Activated B cell treated with CpG ODN at 0.5 μM for 24 hours (primary cell): ENCODE data around the gene KLK3. TPM values are rescaled to one million over a fixed set of nuclear protein-coding genes. Genes with fewer than 3 reads are reported as not detected.

Experiments used
- ATAC-seq: fragments of 200-7000 bp; cut with Tn5 transposase; one replicate; pipeline ENCODE4 v1.10.0; 2021; ENCODE audit warnings: low read depth, mild to moderate bottlenecking, moderate library complexity
- CTCF ChIA-PET: fragments of 350-600 bp; sonication (Branson Sonifier 250); formaldehyde crosslinking; loops from one replicate; lab custom pipeline; 2021; ENCODE audit warnings: antibody characterized with exemption; lab: Charles Lee
- POLR2A ChIA-PET: fragments of 350-600 bp; sonication (Branson Sonifier 250); formaldehyde crosslinking; loops from one replicate; lab custom pipeline; 2021; ENCODE audit warnings: antibody characterized with exemption; lab: Charles Lee
- DNase-seq: peaks from one replicate; pipeline ENCODE4 v3.0.0; 2022
- H3K27ac Mint-ChIP-seq: one replicate; pipeline ENCODE4 v1.8.0; 2020; ENCODE audit warnings: mixed read lengths
- H3K27me3 Mint-ChIP-seq: one replicate; pipeline ENCODE4 v1.8.0; 2021; ENCODE audit warnings: mixed read lengths
- H3K36me3 Mint-ChIP-seq: one replicate; pipeline ENCODE4 v1.8.0; 2021; ENCODE audit warnings: low read depth, mixed read lengths
- H3K4me1 Mint-ChIP-seq: one replicate; pipeline ENCODE4 v1.8.0; 2021; ENCODE audit warnings: mixed read lengths
- H3K4me3 Mint-ChIP-seq: one replicate; pipeline ENCODE4 v1.8.0; 2020; ENCODE audit warnings: mild to moderate bottlenecking, mixed read lengths
- H3K9me3 Mint-ChIP-seq: one replicate; pipeline ENCODE4 v1.8.0; 2020; ENCODE audit warnings: mixed read lengths
- intact Hi-C: fragments of 100-400 bp; cut with micrococcal nuclease; formaldehyde crosslinking; loops from one replicate; pipeline ENCODE4 v1.15.1; 2024
- total RNA-seq: library from RNA; stranded (reverse); gene quantifications from 2 replicates; pipeline ENCODE4 v1.2.3, GENCODE V29; 2022
- TF ChIP-seq, protein P1 (sequence below): fragments of 200-600 bp; IDR thresholded peaks from one replicate; pipeline ENCODE4 v1.8.0; 2022; ENCODE audit warnings: antibody characterized with exemption, mild to moderate bottlenecking

The KLK3 gene
- total RNA-seq, 1 donor from 2014 or later, result not detected

DNA sequence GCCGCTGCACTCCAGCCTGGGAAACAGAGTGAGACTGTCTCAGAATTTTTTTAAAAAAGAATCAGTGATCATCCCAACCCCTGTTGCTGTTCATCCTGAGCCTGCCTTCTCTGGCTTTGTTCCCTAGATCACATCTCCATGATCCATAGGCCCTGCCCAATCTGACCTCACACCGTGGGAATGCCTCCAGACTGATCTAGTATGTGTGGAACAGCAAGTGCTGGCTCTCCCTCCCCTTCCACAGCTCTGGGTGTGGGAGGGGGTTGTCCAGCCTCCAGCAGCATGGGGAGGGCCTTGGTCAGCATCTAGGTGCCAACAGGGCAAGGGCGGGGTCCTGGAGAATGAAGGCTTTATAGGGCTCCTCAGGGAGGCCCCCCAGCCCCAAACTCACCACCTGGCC, 18.3 kb downstream of the KLK3 start, which contains the start of gene KLK2:
Gene KLK2, plus strand, starts transcription at position 384 of the 400 bp plus-strand sequence. CDS start 35 bp downstream, outside the sequence.
- H3K4me3 Mint-ChIP-seq, result no peak within 1 kb of the TSS
- intact Hi-C loops, result no loop called here
- H3K9me3 Mint-ChIP-seq, result no peaks in the 10 kb centered on the region
- no peak within 1 kb of the TSS for H3K27ac Mint-ChIP-seq
- DNase-seq (no peak), ATAC-seq (no peak)
- H3K27me3 Mint-ChIP-seq, result peaks cover 22% of the 10 kb centered on the region
- H3K4me1 Mint-ChIP-seq, result no peaks in the 10 kb centered on the region
- no peaks in the 10 kb centered on the region for H3K36me3 Mint-ChIP-seq
- TF ChIP-seq, protein P1, sequence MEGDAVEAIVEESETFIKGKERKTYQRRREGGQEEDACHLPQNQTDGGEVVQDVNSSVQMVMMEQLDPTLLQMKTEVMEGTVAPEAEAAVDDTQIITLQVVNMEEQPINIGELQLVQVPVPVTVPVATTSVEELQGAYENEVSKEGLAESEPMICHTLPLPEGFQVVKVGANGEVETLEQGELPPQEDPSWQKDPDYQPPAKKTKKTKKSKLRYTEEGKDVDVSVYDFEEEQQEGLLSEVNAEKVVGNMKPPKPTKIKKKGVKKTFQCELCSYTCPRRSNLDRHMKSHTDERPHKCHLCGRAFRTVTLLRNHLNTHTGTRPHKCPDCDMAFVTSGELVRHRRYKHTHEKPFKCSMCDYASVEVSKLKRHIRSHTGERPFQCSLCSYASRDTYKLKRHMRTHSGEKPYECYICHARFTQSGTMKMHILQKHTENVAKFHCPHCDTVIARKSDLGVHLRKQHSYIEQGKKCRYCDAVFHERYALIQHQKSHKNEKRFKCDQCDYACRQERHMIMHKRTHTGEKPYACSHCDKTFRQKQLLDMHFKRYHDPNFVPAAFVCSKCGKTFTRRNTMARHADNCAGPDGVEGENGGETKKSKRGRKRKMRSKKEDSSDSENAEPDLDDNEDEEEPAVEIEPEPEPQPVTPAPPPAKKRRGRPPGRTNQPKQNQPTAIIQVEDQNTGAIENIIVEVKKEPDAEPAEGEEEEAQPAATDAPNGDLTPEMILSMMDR, result no peak
- ChIA-PET CTCF (no interaction called here), POLR2A (no interaction called here)

DNA sequence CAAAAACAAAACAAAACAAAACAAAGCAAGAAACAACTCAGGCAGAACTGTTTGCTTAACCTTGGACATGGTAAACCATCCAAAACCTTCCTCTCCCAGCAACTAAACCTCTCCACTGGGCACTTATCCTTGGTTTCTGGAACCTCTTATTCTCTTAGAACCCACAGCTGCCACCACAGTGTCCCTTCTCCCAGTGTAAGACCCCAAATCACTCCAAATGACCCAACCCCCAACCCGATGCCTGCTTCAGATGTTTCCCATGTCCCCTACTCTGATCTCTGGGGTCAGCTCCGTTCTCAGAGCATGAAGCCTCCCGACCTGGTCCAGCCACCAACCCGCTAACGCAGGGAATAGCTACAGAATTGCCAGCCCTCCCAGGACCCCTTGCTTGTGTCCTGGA, 19.5 kb downstream of the KLK3 start:
- CTCF ChIA-PET, result no interaction called here

DNA sequence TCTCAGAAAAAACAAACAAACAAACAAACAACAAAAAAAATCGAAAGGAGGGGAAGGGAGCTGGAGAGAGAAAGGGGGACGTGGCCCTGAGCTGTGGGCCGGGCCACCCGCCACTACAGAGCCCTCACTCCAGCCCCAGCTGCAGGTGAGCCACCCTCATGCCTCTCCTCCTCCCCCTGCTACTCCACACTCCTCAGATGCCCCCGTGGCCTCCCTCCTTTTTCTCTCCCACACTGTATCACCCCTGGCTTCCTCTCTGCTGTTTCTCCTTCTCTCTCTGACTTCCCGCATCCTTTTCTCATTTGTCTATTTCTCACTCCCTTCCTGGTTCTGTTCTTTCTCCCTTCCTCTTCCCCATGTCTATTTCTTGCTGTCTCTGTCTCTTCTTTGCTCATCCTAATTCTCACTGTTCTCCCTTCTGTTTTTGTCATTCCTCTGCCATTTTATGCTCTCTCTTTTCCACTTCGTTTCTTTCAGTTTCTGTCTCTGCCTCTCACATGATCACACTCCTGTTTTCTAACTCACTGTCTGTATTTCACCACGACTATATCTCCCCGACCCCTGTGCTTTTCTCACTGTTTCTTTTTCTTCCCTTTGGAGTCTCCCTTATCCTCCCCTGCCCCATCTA, 21.2 kb downstream of the KLK3 start:
- Mint-ChIP-seq H3K27ac (no peak overlapping the region), H3K9me3 (no peaks in the 10 kb centered on the region), H3K27me3 (peaks cover 17% of the 10 kb centered on the region), H3K4me1 (no peaks in the 10 kb centered on the region), H3K36me3 (no peaks in the 10 kb centered on the region), H3K4me3 (no peak overlapping the region)
- DNase-seq (no peak), ATAC-seq (no peak)
- TF ChIP-seq, protein P1, result no peak
- intact Hi-C loops, result no loop called here
- ChIA-PET CTCF (no interaction called here), POLR2A (no interaction called here)

More for the DNA sequence above, 19.5 kb downstream of the KLK3 start:
- Mint-ChIP-seq H3K36me3 (no peaks in the 10 kb centered on the region), H3K9me3 (no peaks in the 10 kb centered on the region), H3K4me1 (no peaks in the 10 kb centered on the region), H3K4me3 (no peak overlapping the region), H3K27me3 (peaks cover 22% of the 10 kb centered on the region), H3K27ac (no peak overlapping the region)
- POLR2A ChIA-PET, result no interaction called here
- no peak for ATAC-seq
- intact Hi-C loops, result no loop called here
- TF ChIP-seq, protein P1, result no peak
- DNase-seq, result no peak

DNA sequence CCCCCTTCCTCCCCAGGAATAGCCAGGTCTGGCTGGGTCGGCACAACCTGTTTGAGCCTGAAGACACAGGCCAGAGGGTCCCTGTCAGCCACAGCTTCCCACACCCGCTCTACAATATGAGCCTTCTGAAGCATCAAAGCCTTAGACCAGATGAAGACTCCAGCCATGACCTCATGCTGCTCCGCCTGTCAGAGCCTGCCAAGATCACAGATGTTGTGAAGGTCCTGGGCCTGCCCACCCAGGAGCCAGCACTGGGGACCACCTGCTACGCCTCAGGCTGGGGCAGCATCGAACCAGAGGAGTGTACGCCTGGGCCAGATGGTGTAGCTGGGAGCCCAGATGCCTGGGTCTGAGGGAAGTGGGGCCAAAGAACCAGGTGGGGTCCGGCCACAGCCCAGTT, 21.7 kb downstream of the KLK3 start:
- intact Hi-C loops, result no loop called here
- H3K27me3 Mint-ChIP-seq, result peaks cover 11% of the 10 kb centered on the region
- ChIA-PET POLR2A (no interaction called here), CTCF (no interaction called here)
- TF ChIP-seq, protein P1, result no peak
- no peak for DNase-seq
- no peaks in the 10 kb centered on the region for H3K4me1 Mint-ChIP-seq
- H3K27ac Mint-ChIP-seq, result no peak overlapping the region
- no peaks in the 10 kb centered on the region for H3K9me3 Mint-ChIP-seq
- no peaks in the 10 kb centered on the region for H3K36me3 Mint-ChIP-seq
- no peak for ATAC-seq
- no peak overlapping the region for H3K4me3 Mint-ChIP-seq

- Mint-ChIP-seq H3K4me1 (peaks cover 7% of the 10 kb centered on the region), H3K36me3 (no peaks in the 10 kb centered on the region), H3K4me3 (no peak overlapping the region), H3K27me3 (peaks cover 10% of the 10 kb centered on the region), H3K9me3 (no peaks in the 10 kb centered on the region), H3K27ac (no peak overlapping the region)
- TF ChIP-seq, protein P1, result no peak
- DNase-seq (no peak), ATAC-seq (no peak)
- CTCF ChIA-PET, result no interaction called here
- POLR2A ChIA-PET, result no interaction called here
- intact Hi-C loops, result no loop called here
Observed at GRCh38 chr19:50877338-50877737, 22.6 kb downstream of the KLK3 start.
